ENCODE results near the gene OR14K1.
"Not testable (repeated sequence)": the region's sequence is repeated elsewhere in the genome, so short reads cannot be mapped to it uniquely, and the experiment has no call there.

OR14K1 gene

DNA sequence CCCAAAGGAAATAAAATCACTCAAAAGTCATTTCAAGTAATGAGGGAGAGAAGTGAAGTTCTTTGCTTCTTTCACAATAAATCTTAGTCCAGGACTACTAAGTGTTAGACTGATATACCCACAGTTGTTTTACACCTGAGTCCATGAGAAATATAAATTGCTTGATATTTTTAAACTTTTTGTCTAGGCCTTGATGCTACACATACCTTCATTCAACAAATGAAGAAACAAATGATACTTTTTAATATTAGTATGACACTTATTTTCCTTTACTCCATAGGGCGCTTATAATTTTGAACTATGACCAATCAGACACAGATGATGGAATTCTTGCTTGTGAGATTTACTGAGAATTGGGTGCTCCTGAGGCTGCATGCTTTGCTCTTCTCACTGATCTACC is at the start of gene OR14K1:
Gene OR14K1 (plus strand): TSS at position 301 of the 400 bp plus-strand sequence. CDS start 0 bp downstream, at position 301.
- no peak for DNase-seq

DNA sequence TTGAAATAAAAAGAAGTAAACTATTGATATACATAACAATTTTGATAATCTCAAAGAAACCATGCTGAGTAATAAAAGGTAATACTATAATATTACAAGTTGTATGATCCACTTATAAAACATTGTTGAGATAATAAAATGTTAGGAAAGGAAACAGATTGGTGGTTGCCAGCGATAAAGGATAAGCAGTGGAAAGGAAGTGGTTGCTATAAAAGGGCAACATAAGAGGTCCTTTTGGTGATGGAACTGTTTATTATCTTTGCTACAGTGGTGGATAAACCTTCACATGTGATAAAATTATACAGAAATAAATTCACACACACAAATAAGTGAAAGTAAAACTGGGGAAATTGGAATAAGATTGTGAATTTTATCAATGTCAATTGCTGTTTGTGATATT is 37.1 kb upstream of the OR14K1 start:
- DNase-seq, result no peak

DNA sequence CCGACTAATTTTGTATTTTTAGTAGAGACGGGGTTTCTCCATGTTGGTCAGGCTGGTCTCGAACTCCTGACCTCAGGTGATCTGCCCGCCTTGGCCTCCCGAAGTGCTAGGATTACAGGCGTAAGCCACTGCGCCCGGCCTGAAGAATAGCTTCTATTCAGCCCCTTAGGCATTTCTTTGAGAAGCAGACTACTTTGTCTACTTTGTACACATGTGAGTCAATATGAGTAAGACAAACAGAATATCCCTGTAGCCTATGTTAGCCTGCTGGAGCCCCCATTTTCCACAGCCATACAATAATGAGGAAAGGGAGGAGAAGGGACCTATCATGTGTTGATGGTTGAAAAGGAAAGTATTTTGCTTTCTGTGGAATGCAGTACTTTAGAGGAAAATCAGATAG is 27.7 kb upstream of the OR14K1 start:
- not testable (repeated sequence) for DNase-seq

GRCh38 chr1:247713753-247714152 is 24.7 kb upstream of the OR14K1 start:
- no peak for DNase-seq

DNA sequence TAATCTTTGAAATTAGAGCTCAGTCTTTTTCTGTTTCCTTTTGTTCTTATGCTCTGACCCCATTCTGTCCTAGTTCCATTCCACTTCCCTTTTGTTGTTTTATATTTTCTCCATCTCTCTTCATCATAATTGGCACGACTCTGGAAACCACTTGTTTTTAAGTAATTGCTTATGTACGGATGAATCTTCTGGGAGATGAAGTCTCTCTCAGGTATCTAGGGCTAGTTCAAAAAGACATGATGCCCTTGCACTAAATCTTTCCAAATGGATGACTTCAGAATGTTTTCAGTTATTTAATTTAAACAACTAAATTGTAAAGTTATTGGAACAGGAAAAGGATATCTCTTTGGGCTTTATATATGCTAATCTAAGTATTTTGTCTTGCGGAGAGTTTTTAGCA is 21.9 kb upstream of the OR14K1 start, which contains the start of gene OR6F1:
Gene OR6F1 (minus strand): TSS at position 101 of the 400 bp plus-strand sequence. CDS start 3,891 bp downstream, outside the sequence.
- DNase-seq, result no peak

- no peak for DNase-seq
Measured at GRCh38 chr1:247721222-247721621, 17.2 kb upstream of the OR14K1 start.

DNA sequence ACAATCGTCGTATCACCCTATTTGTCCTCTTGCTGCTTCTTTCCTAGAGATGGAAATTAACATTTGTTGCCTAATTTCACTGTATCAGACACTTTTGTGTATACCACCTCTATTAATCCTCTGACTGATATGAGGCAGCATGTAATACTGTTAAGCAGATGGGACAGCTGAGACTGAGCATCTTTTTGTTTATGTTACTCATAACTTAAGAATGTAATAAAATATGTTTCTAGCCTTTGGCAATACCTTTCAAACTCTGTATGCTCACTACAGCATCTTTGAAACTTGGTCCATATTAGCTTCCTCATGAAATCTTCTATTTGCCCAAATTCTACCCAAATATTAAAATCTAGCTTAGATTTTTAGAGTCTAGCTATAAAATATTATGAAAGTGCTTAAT is 2.3 kb downstream of the OR14K1 start:
- DNase-seq, result no peak

DNA sequence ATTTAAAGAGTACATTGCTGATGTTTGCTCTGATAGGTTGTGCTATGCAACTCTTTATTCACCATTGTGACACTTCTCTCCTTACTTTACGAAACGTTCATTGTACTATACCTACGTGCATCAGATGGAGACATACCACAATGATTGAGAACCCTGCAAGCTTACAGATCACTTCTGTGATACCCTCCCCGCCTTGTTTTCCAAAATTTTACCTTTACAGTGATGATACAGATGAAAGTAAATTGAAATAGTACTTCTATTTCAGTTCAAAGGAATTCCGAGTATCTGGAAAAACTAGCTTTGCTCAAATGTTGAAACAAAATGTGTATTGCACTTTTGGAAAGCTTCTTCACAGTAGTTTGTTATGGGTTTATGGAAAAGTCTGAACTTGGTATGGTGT is 3.3 kb downstream of the OR14K1 start:
- no peak for DNase-seq

DNA sequence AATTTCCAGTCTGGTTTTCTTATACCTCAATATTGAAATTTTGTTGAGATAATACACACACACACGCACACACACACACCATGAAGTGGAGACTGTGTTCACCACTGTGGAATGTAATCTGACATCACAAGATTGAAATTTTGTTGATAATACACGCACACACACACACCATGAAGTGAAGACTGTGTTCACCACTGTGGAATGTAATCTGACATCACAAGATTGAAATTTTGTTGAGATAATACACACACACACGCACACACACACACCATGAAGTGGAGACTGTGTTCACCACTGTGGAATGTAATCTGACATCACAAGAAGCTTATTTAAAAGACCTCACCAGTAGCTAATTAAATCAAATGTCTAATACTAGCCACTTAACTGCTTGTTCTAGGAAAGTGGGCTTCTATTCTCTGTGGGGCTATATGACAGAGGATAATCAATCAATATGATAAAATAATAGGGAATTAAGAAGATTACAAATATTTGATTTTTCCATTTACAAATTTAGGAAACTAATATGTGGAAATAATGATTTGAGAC is 3.9 kb downstream of the OR14K1 start:
- DNase-seq, result not testable (repeated sequence)

DNA sequence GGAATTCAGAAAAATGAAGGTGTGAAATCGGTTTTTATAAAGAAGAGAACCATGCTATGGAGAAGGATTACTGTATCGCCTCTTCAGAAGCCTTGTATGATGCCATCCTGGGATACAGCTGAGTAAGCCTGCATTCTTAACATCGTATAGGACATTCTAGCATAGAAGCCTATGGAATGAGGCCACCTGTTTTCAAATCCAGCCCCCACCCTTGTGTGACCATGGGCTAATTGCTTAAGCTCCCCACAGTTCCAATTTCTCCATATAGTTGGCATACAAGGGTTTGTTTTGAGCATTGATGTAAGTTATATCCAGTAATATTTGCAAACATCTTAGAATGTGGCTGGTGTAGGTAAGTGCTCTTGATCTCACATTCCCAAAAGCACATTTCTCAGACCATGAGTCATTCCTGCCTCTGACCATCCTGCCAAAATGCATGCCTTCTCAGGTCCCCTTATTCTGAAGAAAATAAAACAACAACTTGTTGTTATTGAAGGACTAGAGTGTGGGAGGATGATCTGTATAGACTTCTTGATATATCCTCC is 8.0 kb downstream of the OR14K1 start:
- DNase-seq, result no peak

- DNase-seq, result no peak
Measured at GRCh38 chr1:247747616-247748015, 9.2 kb downstream of the OR14K1 start.

DNA sequence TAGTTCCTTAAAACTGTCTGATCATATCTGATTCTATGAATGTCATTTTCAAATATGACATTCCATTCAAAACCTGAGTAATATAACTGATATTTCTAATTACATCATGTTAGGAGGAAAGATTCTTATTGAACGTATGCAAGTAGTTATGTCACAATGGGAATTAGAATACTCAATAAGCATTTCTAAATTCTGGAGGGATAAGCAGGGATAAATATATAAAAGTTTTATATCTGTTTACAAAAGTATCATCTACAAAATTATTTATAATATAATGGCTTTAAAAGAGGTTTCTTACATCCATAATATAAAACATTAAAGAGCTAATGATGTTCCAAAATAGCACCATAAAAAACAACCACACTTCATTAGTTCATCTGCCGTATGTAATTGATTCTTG is 9.6 kb downstream of the OR14K1 start, which contains the start of gene OR14A2:
Gene OR14A2 (minus strand): TSS at position 101 of the 400 bp plus-strand sequence.
- DNase-seq, result no peak

GRCh38 chr1:247749870-247750269 is 11.5 kb downstream of the OR14K1 start:
- DNase-seq, result no peak

GRCh38 chr1:247754311-247754710 is 15.9 kb downstream of the OR14K1 start:
- DNase-seq, result not testable (repeated sequence)

DNA sequence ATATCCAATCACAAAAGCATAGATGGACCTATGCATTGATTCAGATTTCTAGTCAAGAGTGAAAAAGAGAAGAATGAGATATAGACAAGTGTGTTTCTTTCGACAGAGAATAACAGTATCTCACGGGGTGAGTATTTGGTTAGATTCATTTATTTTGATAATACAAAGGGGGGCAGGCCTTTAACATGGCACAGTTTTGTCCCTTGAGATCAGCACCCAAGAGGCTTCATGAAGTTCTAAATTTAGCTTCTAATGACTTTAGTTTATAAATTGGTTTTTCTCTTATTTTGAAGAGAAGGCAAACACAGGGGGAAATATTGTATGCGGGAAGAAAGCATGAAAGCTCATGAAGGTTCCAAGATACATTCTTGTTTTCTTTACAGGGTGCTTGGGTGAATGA is 22.0 kb downstream of the OR14K1 start, which contains the start of gene OR1C1:
Gene OR1C1 (minus strand): TSS at position 101 of the 400 bp plus-strand sequence. CDS start 2,150 bp downstream, outside the sequence.
- DNase-seq, result no peak

DNA sequence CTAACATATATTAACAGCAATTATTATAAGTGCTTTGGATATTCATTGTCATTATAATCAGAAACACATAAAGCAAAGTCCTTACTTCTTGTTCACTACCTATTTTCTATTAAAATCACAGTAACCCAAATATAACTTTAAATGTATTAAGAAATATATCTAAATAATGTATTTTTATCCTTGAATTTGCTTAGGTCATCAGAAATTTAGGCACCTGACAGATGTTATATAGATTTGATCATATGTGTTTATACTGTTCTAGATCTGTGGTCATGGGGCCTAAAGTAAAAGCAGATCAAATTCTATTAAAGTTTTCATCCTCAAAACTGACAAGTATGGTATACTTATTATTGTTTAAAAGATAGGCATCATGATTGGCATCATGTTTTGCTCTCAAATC is 31.2 kb downstream of the OR14K1 start:
- no peak for DNase-seq

Data from C1 segment of cervical spinal cord (tissue), 14 donors.